Heart left ventricle (tissue), 16 donors: ENCODE results near the gene CDHR5. TPM values are rescaled to one million over a fixed set of nuclear protein-coding genes. Genes with fewer than 3 reads are reported as not detected.

ENCODE experiments used
- ATAC-seq, 4 donors: fragments of 200-7000 bp; cut with Tn5 transposase; one replicate each; pipeline ENCODE4 v1.9.1; 2020 to 2022; ENCODE audit warnings: moderate library complexity in 4 of 4, mild to moderate bottlenecking in 3 of 4, moderate number of reproducible peaks in 1 of 4
- DNase-seq, 5 donors: peaks; one replicate each; pipeline ENCODE4 v3.0.0-alpha.2; 2020
- H3K27ac ChIP-seq, 12 donors: fragments of 200-600 bp; sonication (generic) in 4 of 12; one replicate each; pipeline versions ENCODE4 v1.5.0 to v1.8.0; 2016 to 2022; ENCODE audit warnings: mild to moderate bottlenecking in 2 of 12
- H3K27me3 ChIP-seq, 9 donors: fragments of 200-600 bp; sonication (generic) in 2 of 9; one replicate each; pipeline versions ENCODE4 v1.5.1 to v1.8.0; 2016 to 2022; ENCODE audit warnings: mild to moderate bottlenecking in 3 of 9
- H3K36me3 ChIP-seq, 9 donors: fragments of 200-600 bp; sonication (generic) in 2 of 9; one replicate each; pipeline versions ENCODE4 v1.5.0 to v1.8.0; 2018 to 2022; ENCODE audit warnings: mild to moderate bottlenecking in 2 of 9
- H3K4me1 ChIP-seq, 12 donors: fragments of 200-600 bp; sonication (generic) in 4 of 12; one replicate each; pipeline versions ENCODE4 v1.5.0 to v1.8.0; 2016 to 2022; ENCODE audit warnings: mild to moderate bottlenecking in 3 of 12
- H3K4me3 ChIP-seq, 12 donors: fragments of 200-600 bp; sonication (generic) in 4 of 12; one replicate each; pipeline versions ENCODE4 v1.5.0 to v1.8.0; 2017 to 2022; ENCODE audit warnings: mild to moderate bottlenecking in 9 of 12, moderate library complexity in 4 of 12
- H3K9me3 ChIP-seq, 12 donors: fragments of 200-600 bp; sonication (generic) in 4 of 12; one replicate each; pipeline versions ENCODE4 v1.5.0 to v1.8.0; 2016 to 2022; ENCODE audit warnings: mild to moderate bottlenecking in 1 of 12
- CTCF ChIP-seq, 12 donors: fragments of 200-600 bp; sonication (generic) in 4 of 12; IDR thresholded peaks; one replicate each; pipeline versions ENCODE4 v1.5.0 to v1.8.0; 2018 to 2022; ENCODE audit warnings: antibody characterized with exemption in 12 of 12, mild to moderate bottlenecking in 5 of 12
- POLR2A ChIP-seq, 2 donors: fragments of 450-650 bp; IDR thresholded peaks; one replicate each; pipeline ENCODE4 v1.6.1; 2017; ENCODE audit warnings: antibody characterized with exemption in 2 of 2, mild to moderate bottlenecking in 2 of 2, moderate library complexity in 2 of 2
- WGBS, 4 donors: extraction: QIAGEN DNeasy Blood & Tissue Kit in 2 of 4; methylation state at CpG; one replicate each; pipeline versions ENCODE4 v1.1.5 to v1.1.7; 2013 to 2018; 5-methylcytosine and 5-hydroxymethylcytosine counted together
- intact Hi-C, 10 donors: fragments of 100-400 bp; cut with DNase I; formaldehyde crosslinking; loops; one replicate each; pipeline versions ENCODE4 v1.11.1 to v1.14.2; 2022
- polyA plus RNA-seq, 2 donors: library from polyadenylated mRNA; stranded (reverse); fragments of 200-250 nt; gene quantifications; one replicate each; pipeline ENCODE4 v1.2.3, GENCODE V29; 2013
- total RNA-seq, 9 donors: library from RNA; depleted of rRNA in 2 of 9; stranded (reverse); fragments of >200 nt in 2 of 9; fragmentation: NEBNext Ultra II Directional in 3 of 9; extraction: Animal tissue kit (Norgen Biotek cat#: 25700) in 3 of 9; gene quantifications; one replicate each; pipeline versions ENCODE4 v1.1.0 to v1.2.4, GENCODE V29; 2016 to 2023
- donor health status: ischemic (EF 13 %, LVEDD 7.1; RV severe dilation, severe dysfunction).
- donor health status: healthy with polysubstance abuse.
- donor health status: DM: no; HTN: yes; CAD: no.
- donor health status: DM: no; HTN: no; CAD: no.
- donor health status: ischemic (EF 25% LVEDD 6.9; RV normal size, moderate dysfunction).
- donor health status: ischemic (EF 25% LVEDD 5.7; RV mildly dilated, moderate dysfunction).
- donor health status: healthy.
- donor health status: DM: yes; HTN: yes; CAD: no.
- donor health status: ischemic (EF 35%, LVEDD 5.7; RV mildly dilated, moderate dysfunction).
- donor health status: nonischemic (EF 11% LVEDD 7.7; RV severe dilation, severe dysfunction).
- donor health status: DM: yes; HTN: yes; CAD: no.
- donor health status: PGD.
- donor health status: ischemic (EF 29% LVEDD 5.4; RV normal size, mild dysfunction).
- donor health status: nonischemic (EF 23%, LVEDD 6.1; RV moderate dilation, normal function).

Gene CDHR5
- total and polyA plus RNA-seq, 11 donors: 0.07 TPM; not detected in 10

- peaks cover 19 to 50% (median 33%) of the 10 kb centered on the region in 9 donors for H3K27me3 ChIP-seq
- H3K36me3 ChIP-seq: peaks cover 0 to 20% (median 12%) of the 10 kb centered on the region in 9 donors
- ATAC-seq (peak in 1 of 4 donors; percentile 15), DNase-seq (no peak)
- H3K4me3 ChIP-seq: no peak overlapping the region
- intact Hi-C loops: no loop called here
- TF ChIP-seq CTCF (IDR thresholded peaks at IDR 0.05) (no peak), POLR2A (IDR thresholded peaks at IDR 0.05) (no peak)
- H3K4me1 ChIP-seq: peaks cover 0 to 39% (median 11%) of the 10 kb centered on the region in 12 donors
- no peak overlapping the region for H3K27ac ChIP-seq
- H3K9me3 ChIP-seq: no peaks in the 10 kb centered on the region
- WGBS, 4 donors: 20 to 65% (median 37%) methylated on average over 23 to 69 of the region's 69 CpGs
Measured at GRCh38 chr11:640021-640706, 15.4 kb upstream of the CDHR5 start.

- intact Hi-C loops: no loop called here
- no peak for ATAC-seq
- no peak for TF ChIP-seq POLR2A (IDR thresholded peaks at IDR 0.05)
- TF ChIP-seq CTCF (IDR thresholded peaks at IDR 0.05): no peak
- H3K36me3 ChIP-seq: peaks cover 0 to 18% (median 10%) of the 10 kb centered on the region in 9 donors
- 3 to 6% (median 3%) methylated on average over 10 to 80 of the region's 80 CpGs for WGBS, 4 donors
- no peak overlapping the region for H3K4me3 ChIP-seq
- H3K4me1 ChIP-seq: peaks cover 0 to 39% (median 11%) of the 10 kb centered on the region in 12 donors
- H3K27ac ChIP-seq: no peak overlapping the region
- DNase-seq: no peak
- no peaks in the 10 kb centered on the region for H3K9me3 ChIP-seq
- peaks cover 19 to 50% (median 33%) of the 10 kb centered on the region in 9 donors for H3K27me3 ChIP-seq
Measured at GRCh38 chr11:639332-639955, 14.7 kb upstream of the CDHR5 start.

GRCh38 chr11:638631-639331, 14.0 kb upstream of the CDHR5 start:
- peaks cover 0 to 39% (median 11%) of the 10 kb centered on the region in 12 donors for H3K4me1 ChIP-seq
- H3K36me3 ChIP-seq: peaks cover 0 to 11% (median 3%) of the 10 kb centered on the region in 9 donors
- WGBS, 4 donors: 34 to 62% (median 43%) methylated on average over 26 to 28 of the region's 28 CpGs
- peaks cover 19 to 50% (median 33%) of the 10 kb centered on the region in 9 donors for H3K27me3 ChIP-seq
- TF ChIP-seq POLR2A (IDR thresholded peaks at IDR 0.05): no peak
- no peak for TF ChIP-seq CTCF (IDR thresholded peaks at IDR 0.05)
- H3K27ac ChIP-seq: no peak overlapping the region
- no peaks in the 10 kb centered on the region for H3K9me3 ChIP-seq
- intact Hi-C loops: no loop called here
- DNase-seq (no peak), ATAC-seq (no peak)
- H3K4me3 ChIP-seq: no peak overlapping the region
